Vagina (tissue), 2 donors: ENCODE results near the gene VPS39.

Source experiments
- POLR2A ChIP-seq, 2 donors: fragments of 450-650 bp; IDR thresholded peaks; one replicate each; pipeline ENCODE4 v1.6.1; 2017; ENCODE audit warnings: antibody characterized with exemption in 2 of 2, mild to moderate bottlenecking in 2 of 2, moderate library complexity in 2 of 2
- POLR2AphosphoS5 ChIP-seq, 2 donors: sonication (generic); formaldehyde crosslinking; IDR thresholded peaks; one replicate each; pipeline ENCODE4 v1.9.0; 2017; ENCODE audit warnings: antibody characterized with exemption in 2 of 2, mild to moderate bottlenecking in 2 of 2, low read depth in 1 of 2; ENCODE audit not compliant: insufficient read depth in 1 of 2
- TF ChIP-seq, protein P1 (sequence below), 3 experiments: fragments of 450-650 bp in 2 of 3; fragments of 200-600 bp in 1 of 3; sonication (generic) in 1 of 3; IDR thresholded peaks; one replicate each; pipeline ENCODE4 v1.5.1; 2017 to 2019; ENCODE audit warnings: antibody characterized with exemption in 3 of 3, mild to moderate bottlenecking in 2 of 3, moderate library complexity in 2 of 3

DNA sequence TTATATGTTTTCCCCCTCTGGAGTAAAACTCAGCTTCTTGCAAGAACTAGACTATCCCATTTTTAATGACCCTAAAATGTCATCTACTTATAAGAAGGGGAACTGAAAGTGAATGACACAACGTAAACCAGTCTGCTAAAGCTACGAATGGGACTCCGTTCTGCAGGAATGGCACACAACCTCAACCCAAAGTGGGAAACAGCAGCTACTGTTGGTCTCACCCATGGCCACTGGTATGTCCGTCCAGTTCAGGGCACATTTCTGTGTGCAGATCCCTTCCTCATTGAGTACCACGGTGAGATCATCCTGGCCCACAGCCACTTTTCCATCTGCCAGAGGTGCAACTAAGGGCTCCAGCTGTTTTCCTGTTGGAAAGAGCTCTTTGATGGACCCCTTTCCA, 23.8 kb downstream of the VPS39 start:
- no peak for TF ChIP-seq POLR2AphosphoS5 (IDR thresholded peaks at IDR 0.05; ENCODE audit: insufficient read depth in 1 of 2, low read depth in 1 of 2)
- TF ChIP-seq, protein P1, sequence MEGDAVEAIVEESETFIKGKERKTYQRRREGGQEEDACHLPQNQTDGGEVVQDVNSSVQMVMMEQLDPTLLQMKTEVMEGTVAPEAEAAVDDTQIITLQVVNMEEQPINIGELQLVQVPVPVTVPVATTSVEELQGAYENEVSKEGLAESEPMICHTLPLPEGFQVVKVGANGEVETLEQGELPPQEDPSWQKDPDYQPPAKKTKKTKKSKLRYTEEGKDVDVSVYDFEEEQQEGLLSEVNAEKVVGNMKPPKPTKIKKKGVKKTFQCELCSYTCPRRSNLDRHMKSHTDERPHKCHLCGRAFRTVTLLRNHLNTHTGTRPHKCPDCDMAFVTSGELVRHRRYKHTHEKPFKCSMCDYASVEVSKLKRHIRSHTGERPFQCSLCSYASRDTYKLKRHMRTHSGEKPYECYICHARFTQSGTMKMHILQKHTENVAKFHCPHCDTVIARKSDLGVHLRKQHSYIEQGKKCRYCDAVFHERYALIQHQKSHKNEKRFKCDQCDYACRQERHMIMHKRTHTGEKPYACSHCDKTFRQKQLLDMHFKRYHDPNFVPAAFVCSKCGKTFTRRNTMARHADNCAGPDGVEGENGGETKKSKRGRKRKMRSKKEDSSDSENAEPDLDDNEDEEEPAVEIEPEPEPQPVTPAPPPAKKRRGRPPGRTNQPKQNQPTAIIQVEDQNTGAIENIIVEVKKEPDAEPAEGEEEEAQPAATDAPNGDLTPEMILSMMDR (IDR thresholded peaks at IDR 0.05), result no peak
- TF ChIP-seq POLR2A (IDR thresholded peaks at IDR 0.05), result no peak
